Bladder microvascular endothelial cell (primary cell): ENCODE measurements around the gene COPS7A. TPM values are rescaled to one million over a fixed set of nuclear protein-coding genes. Genes with fewer than 3 reads are reported as not detected.

Experiments
- total RNA-seq: library from RNA; depleted of rRNA; stranded (reverse); fragments of >200 nt; gene quantifications from 2 replicates; pipeline ENCODE4 v1.2.3, GENCODE V29; 2014

COPS7A gene
- 27.8 and 75.8 TPM in 2 replicates for total RNA-seq

GRCh38 chr12:6723607-6724408 lies at the start of gene COPS7A:
COPS7A (plus strand) TSS chr12:6724046; CDS start chr12:6724657, 611 bp downstream.

GRCh38 chr12:6688999-6689882 lies 34.6 kb upstream of the COPS7A start, which contains the start of gene ZNF384:
ZNF384 (minus strand) TSS chr12:6689375; CDS start chr12:6679520, 9,855 bp downstream.

GRCh38 chr12:6700646-6701051 lies 23.2 kb upstream of the COPS7A start, which contains the start of gene PIANP:
PIANP (minus strand) TSS chr12:6700815; CDS start chr12:6698061, 2,754 bp downstream.

GRCh38 chr12:6752921-6753771 lies 29.3 kb downstream of the COPS7A start, which contains the start of gene MLF2:
MLF2 (minus strand) TSS chr12:6753141; CDS start chr12:6752334, 807 bp downstream.

GRCh38 chr12:6765634-6766581 lies 42.1 kb downstream of the COPS7A start, which contains the start of gene PTMS:
PTMS (plus strand) TSS chr12:6766363; CDS start chr12:6766706, 343 bp downstream.

GRCh38 chr12:6772331-6772695 lies 48.5 kb downstream of the COPS7A start, which contains the start of gene LAG3:
LAG3 (plus strand) TSS chr12:6772520; CDS start chr12:6772853, 333 bp downstream.

Other genes with a start within 250 kb of the COPS7A start
- 107 and 118 TPM in 2 replicates for gene MRPL51, start 230.8 kb upstream of the COPS7A start, total RNA-seq
- 36.8 and 54.2 TPM in 2 replicates for gene NCAPD2, start 229.9 kb upstream of the COPS7A start, total RNA-seq
- 3,225 and 4,830 TPM in 2 replicates for gene GAPDH, start 189.5 kb upstream of the COPS7A start, total RNA-seq
- 6.6 and 12.7 TPM in 2 replicates for gene IFFO1, start 168.0 kb upstream of the COPS7A start, total RNA-seq
- gene NOP2, start 155.8 kb upstream of the COPS7A start, total RNA-seq = 6.5 and 19.4 TPM in 2 replicates
- 158 and 246 TPM in 2 replicates for gene CHD4, start 116.7 kb upstream of the COPS7A start, total RNA-seq
- gene LPAR5, start 88.1 kb upstream of the COPS7A start, total RNA-seq = not detected in 2 replicates
- gene ACRBP, start 76.6 kb upstream of the COPS7A start, total RNA-seq = 0.16 and 0.57 TPM in 2 replicates
- 27.2 and 43.3 TPM in 2 replicates for gene ING4, start 60.9 kb upstream of the COPS7A start, total RNA-seq
- gene ZNF384, start 34.7 kb upstream of the COPS7A start, total RNA-seq = 6.5 and 18.5 TPM in 2 replicates
- gene PIANP, start 23.2 kb upstream of the COPS7A start, total RNA-seq = not detected in 2 replicates
- gene MLF2, start 29.1 kb downstream of the COPS7A start, total RNA-seq = 75.8 and 151 TPM in 2 replicates
- 50.5 and 163 TPM in 2 replicates for gene PTMS, start 42.3 kb downstream of the COPS7A start, total RNA-seq
- 0.13 and 0.16 TPM in 2 replicates for gene LAG3, start 48.5 kb downstream of the COPS7A start, total RNA-seq
- gene CD4, start 65.5 kb downstream of the COPS7A start, total RNA-seq = not detected in 2 replicates
- gene GPR162, start 97.8 kb downstream of the COPS7A start, total RNA-seq = 0.50 and 1.5 TPM in 2 replicates
- gene P3H3, start 104.4 kb downstream of the COPS7A start, total RNA-seq = 10.4 and 30.2 TPM in 2 replicates
- gene GNB3, start 116.9 kb downstream of the COPS7A start, total RNA-seq = 0.44 TPM in 1 of 2 replicates, not detected in the other
- 7.0 and 13.4 TPM in 2 replicates for gene CDCA3, start 127.2 kb downstream of the COPS7A start, total RNA-seq
- gene USP5, start 128.1 kb downstream of the COPS7A start, total RNA-seq = 72.7 and 101 TPM in 2 replicates
- gene TPI1, start 143.5 kb downstream of the COPS7A start, total RNA-seq = 873 and 896 TPM in 2 replicates
- gene SPSB2, start 149.3 kb downstream of the COPS7A start, total RNA-seq = 3.6 and 4.0 TPM in 2 replicates
- 1.9 and 3.8 TPM in 2 replicates for gene LRRC23, start 180.8 kb downstream of the COPS7A start, total RNA-seq
- gene ENO2, start 190.5 kb downstream of the COPS7A start, total RNA-seq = 3.4 and 6.9 TPM in 2 replicates
- 13.4 and 23.4 TPM in 2 replicates for gene ATN1, start 203.9 kb downstream of the COPS7A start, total RNA-seq
- gene RNU7-1, start 219.8 kb downstream of the COPS7A start, total RNA-seq = not detected in 2 replicates
- gene C12orf57, start 220.0 kb downstream of the COPS7A start, total RNA-seq = 97.1 and 106 TPM in 2 replicates
- gene PTPN6, start 227.3 kb downstream of the COPS7A start, total RNA-seq = 0.97 and 3.2 TPM in 2 replicates
- 107 and 147 TPM in 2 replicates for gene PHB2, start 246.6 kb downstream of the COPS7A start, total RNA-seq
- 35.9 and 41.9 TPM in 2 replicates for gene EMG1, start 246.9 kb downstream of the COPS7A start, total RNA-seq